Umbilical cord (tissue), 2 donors: ENCODE data around the gene ACOT13. TPM values are rescaled to one million over a fixed set of nuclear protein-coding genes. Genes with fewer than 3 reads are reported as not detected.
"Not testable (repeated sequence)": the region's sequence is repeated elsewhere in the genome, so short reads cannot be mapped to it uniquely, and the experiment has no call there.

Source experiments
- DNase-seq: peaks from one replicate; pipeline ENCODE4 v3.0.0-alpha.2; 2015; ENCODE audit warnings: low spot score
- total RNA-seq: library from RNA; depleted of rRNA; stranded (reverse); fragments of >200 nt; gene quantifications from one replicate; pipeline ENCODE4 v1.2.3, GENCODE V29; 2014; ENCODE audit warnings: low replicate concordance; ENCODE audit not compliant: insufficient read depth

ACOT13 gene
- total RNA-seq, 1 donor from 2014 or later: 12.0 TPM

GRCh38 chr6:24721461-24722215 is 54.8 kb downstream of the ACOT13 start:
- DNase-seq: peak; percentile 58

- DNase-seq: no peak
Observed at GRCh38 chr6:24723270-24723669, 56.4 kb downstream of the ACOT13 start.

GRCh38 chr6:24730653-24731052 is 63.8 kb downstream of the ACOT13 start:
- not testable (repeated sequence) for DNase-seq

- DNase-seq: not testable (repeated sequence)
Observed at GRCh38 chr6:24731456-24732134, 64.7 kb downstream of the ACOT13 start.

- no peak for DNase-seq
Observed at GRCh38 chr6:24734166-24734565, 67.3 kb downstream of the ACOT13 start.

- not testable (repeated sequence) for DNase-seq
Observed at GRCh38 chr6:24734710-24735109, 67.8 kb downstream of the ACOT13 start.

- no peak for DNase-seq
Observed at GRCh38 chr6:24738741-24739140, 71.9 kb downstream of the ACOT13 start.

- no peak for DNase-seq
Observed at GRCh38 chr6:24740861-24741260, 74.0 kb downstream of the ACOT13 start.

- no peak for DNase-seq
Observed at GRCh38 chr6:24742216-24742738, 75.4 kb downstream of the ACOT13 start.

GRCh38 chr6:24743265-24743943 is 76.5 kb downstream of the ACOT13 start:
- peak; percentile 48 for DNase-seq

- DNase-seq: no peak
Observed at GRCh38 chr6:24743944-24744335, 77.1 kb downstream of the ACOT13 start.

GRCh38 chr6:24744911-24745310 is 78.0 kb downstream of the ACOT13 start:
- peak; percentile 20 for DNase-seq

- no peak for DNase-seq
Observed at GRCh38 chr6:24749297-24749696, 82.4 kb downstream of the ACOT13 start.

GRCh38 chr6:24750878-24751277 is 84.0 kb downstream of the ACOT13 start:
- not testable (repeated sequence) for DNase-seq

- no peak for DNase-seq
Observed at GRCh38 chr6:24752503-24752902, 85.6 kb downstream of the ACOT13 start.

GRCh38 chr6:24752917-24753492 is 86.1 kb downstream of the ACOT13 start:
- DNase-seq: no peak

- no peak for DNase-seq
Observed at GRCh38 chr6:24753545-24753944, 86.7 kb downstream of the ACOT13 start.

GRCh38 chr6:24754378-24754777 is 87.5 kb downstream of the ACOT13 start:
- not testable (repeated sequence) for DNase-seq
